ENCODE results near the gene ENOX1. TPM values are rescaled to one million over a fixed set of nuclear protein-coding genes. Genes with fewer than 3 reads are reported as not detected.

The ENOX1 gene
- total and polyA plus RNA-seq, 2 of the 8 experiments (the other 6 are each of a cell fraction or from before 2014, with no cell fraction given), result 0.23 to 0.37 TPM

- no peaks in the 10 kb centered on the region for H3K36me3 ChIP-seq (ENCODE audit: control insufficient read depth in 2 of 4, insufficient read depth in 4 of 4, low read length in 3 of 4)
- no peak overlapping the region for H2AFZ ChIP-seq (ENCODE audit: low read length)
- 91% methylated on average over 3 of the region's 3 CpGs; no CpG with 5 or more reads in 1 of the 2 experiments for WGBS, 2 experiments (ENCODE audit: extremely low coverage in 1 of 2, insufficient coverage in 1 of 2, insufficient read length in 1 of 2, insufficient replicate concordance in 2 of 2, low coverage in 1 of 2, low lambda C conversion rate in 2 of 2, missing lambda C conversion rate in 1 of 2)
- no peaks in the 10 kb centered on the region for H3K79me1 ChIP-seq (ENCODE audit: low read depth, low read length)
- no peaks in the 10 kb centered on the region for H3K23me2 ChIP-seq (ENCODE audit: low read depth, low read length)
- H4K20me1 ChIP-seq (replicated peaks in 1 of 2; ENCODE audit: control insufficient read depth in 1 of 2, insufficient read depth in 2 of 2, low read length in 2 of 2), result no peaks in the 10 kb centered on the region
- no peak overlapping the region for H3K27ac ChIP-seq (ENCODE audit: low read depth, low read length)
- no peak overlapping the region for H2BK120ac ChIP-seq (replicated peaks; ENCODE audit: low read depth, low read length)
- H2BK20ac ChIP-seq (ENCODE audit: low read length), result no peak overlapping the region
- no peak overlapping the region for H4K5ac ChIP-seq (ENCODE audit: insufficient read length, low read depth, low read length)
- H2BK5ac ChIP-seq (ENCODE audit: low read depth, low read length), result no peak overlapping the region
- no peak overlapping the region for H2BK12ac ChIP-seq (ENCODE audit: low read depth, low read length)
- H3K56ac ChIP-seq (replicated peaks; ENCODE audit: insufficient read length, low read depth, low read length), result no peak overlapping the region
- H3K9me3 ChIP-seq (ENCODE audit: insufficient read depth in 2 of 2, low read depth in 1 of 2, low read length in 1 of 2), result no peaks in the 10 kb centered on the region
- H3K4ac ChIP-seq (replicated peaks; ENCODE audit: insufficient read length, low read depth, low read length), result no peak overlapping the region
- no peaks in the 10 kb centered on the region for H3K27me3 ChIP-seq (replicated peaks in 1 of 4; ENCODE audit: control insufficient read depth in 3 of 4, extremely low read depth in 1 of 4, insufficient read depth in 3 of 4, low read length in 3 of 4)
- no peak overlapping the region for H2AK5ac ChIP-seq (ENCODE audit: low read depth, low read length)
- no peaks in the 10 kb centered on the region for H3K4me1 ChIP-seq (replicated peaks in 1 of 4; ENCODE audit: control insufficient read depth in 3 of 4, insufficient read depth in 4 of 4, low read length in 3 of 4)
- H3K23ac ChIP-seq (ENCODE audit: insufficient read length), result no peak overlapping the region
- no peak for FAIRE-seq
- H3K4me3 ChIP-seq (ENCODE audit: extremely low read depth in 1 of 4, insufficient read depth in 2 of 4, low read depth in 3 of 4, low read length in 4 of 4), result no peak overlapping the region
- no peak for DNase-seq (ENCODE audit: low read depth in 1 of 2, low spot score in 2 of 2)
- no peak overlapping the region for H3K18ac ChIP-seq (ENCODE audit: extremely low read depth, low read length)
- no peaks in the 10 kb centered on the region for H3K79me2 ChIP-seq (ENCODE audit: control insufficient read depth in 1 of 2, insufficient read depth in 2 of 2, low read length in 2 of 2)
- H2BK15ac ChIP-seq (ENCODE audit: low read length), result no peak overlapping the region
- H3K14ac ChIP-seq (ENCODE audit: insufficient read length), result no peak overlapping the region
- ChIA-PET CTCF (ENCODE audit: partially characterized antibody) (interaction anchor here (1.0 kb wide), 1 partner anchor 10 kb away, joined by 3 read pairs; no protein-coding TSS in a partner anchor), POLR2A (ENCODE audit: partially characterized antibody) (no interaction called here)
- H3K9ac ChIP-seq (replicated peaks in 1 of 4; ENCODE audit: extremely low read depth in 1 of 4, low read depth in 3 of 4, low read length in 3 of 4), result no peak overlapping the region
- no peak overlapping the region for H4K8ac ChIP-seq (ENCODE audit: extremely low read depth, insufficient read depth, low read length)
- no peak overlapping the region for H3K4me2 ChIP-seq (ENCODE audit: insufficient read depth in 1 of 2, low read depth in 2 of 2, low read length in 2 of 2)
- no peak overlapping the region for H4K91ac ChIP-seq (replicated peaks; ENCODE audit: insufficient read length, low read length)
- TF ChIP-seq GABPA (IDR thresholded peaks at IDR 0.05; ENCODE audit: borderline replicate concordance, insufficient read depth, low read length) (no peak), KDM5A (IDR thresholded peaks at IDR 0.05; ENCODE audit: low read length) (no peak), FOSL1 (IDR thresholded peaks at IDR 0.05; ENCODE audit: insufficient read depth, low read depth, low read length) (no peak), PHF8 (conservative IDR thresholded peaks at IDR 0.05; ENCODE audit: low read depth, low read length) (no peak), TAF1 (IDR thresholded peaks at IDR 0.05; ENCODE audit: low read depth, low read length) (no peak), POLR2A (IDR thresholded peaks at IDR 0.05; ENCODE audit: control extremely low read depth in 1 of 2, low read depth in 2 of 2, low read length in 2 of 2) (no peak), JUN (IDR thresholded peaks at IDR 0.05; ENCODE audit: low read depth, low read length) (no peak), SAP30 (IDR thresholded peaks at IDR 0.05; ENCODE audit: insufficient read depth, insufficient replicate concordance, low read length) (no peak), CTCF (IDR thresholded peaks at IDR 0.05; ENCODE audit: control extremely low read depth in 1 of 3, insufficient read depth in 1 of 3, low read depth in 1 of 3, low read length in 3 of 3) (no peak)
Observed at GRCh38 chr13:43611281-43612273, 175.2 kb downstream of the ENOX1 start.

Measured in H1 (cell line).